Measurements from ENCODE around the gene SAE1. TPM values are rescaled to one million over a fixed set of nuclear protein-coding genes. Genes with fewer than 3 reads are reported as not detected.

Gene SAE1
- total RNA-seq, 1 experiment from 2014 or later: 234 TPM

- Histone ChIP-seq H2BK15ac (ENCODE audit: low read depth, low read length) (no peak overlapping the region), H3K79me1 (ENCODE audit: insufficient read depth, low read depth, low read length, poor library complexity, severe bottlenecking) (peaks cover 12% of the 10 kb centered on the region), H3T11ph (ENCODE audit: low read length) (no peak overlapping the region), H3K14ac (ENCODE audit: insufficient read depth, low read length) (no peak overlapping the region), H3K23me2 (ENCODE audit: insufficient read length, low read depth, low read length, poor library complexity, severe bottlenecking) (no peaks in the 10 kb centered on the region), H3K79me2 (ENCODE audit: insufficient read depth, low read length) (peaks cover 9% of the 10 kb centered on the region; the same call in 1 of the 2 replicates), H4K5ac (ENCODE audit: insufficient read length, low read depth, low read length) (no peak overlapping the region), H3K9ac (ENCODE audit: extremely low read depth, insufficient read length, low read length) (no peak overlapping the region), H2BK12ac (ENCODE audit: insufficient read length, low read depth, low read length) (no peak overlapping the region), H4K8ac (replicated peaks; ENCODE audit: insufficient read length, low read depth, low read length) (no peak overlapping the region), H2BK20ac (ENCODE audit: low read depth, low read length, poor library complexity, severe bottlenecking) (no peak overlapping the region), H3K4ac (ENCODE audit: low read depth, low read length) (no peak overlapping the region), H4K91ac (ENCODE audit: insufficient read length, low read depth, low read length) (no peak overlapping the region), H4K20me1 (ENCODE audit: control insufficient read depth, insufficient read depth, insufficient read length) (no peaks in the 10 kb centered on the region), H2AK5ac (ENCODE audit: insufficient read length, low read length) (no peak overlapping the region), H3K23ac (ENCODE audit: insufficient read length, low read depth, low read length) (no peak overlapping the region), H3K4me2 (ENCODE audit: insufficient read depth, insufficient read length, low read length) (no peak overlapping the region), H3K9me3 (ENCODE audit: control insufficient read depth, low read depth, low read length) (no peaks in the 10 kb centered on the region), H3K18ac (ENCODE audit: insufficient read length, low read depth, low read length) (no peak overlapping the region), H2BK5ac (ENCODE audit: insufficient read length, low read length) (no peak overlapping the region), H3K27me3 (ENCODE audit: insufficient read depth, low read length) (no peaks in the 10 kb centered on the region), H3K56ac (ENCODE audit: insufficient read length, low read depth, low read length) (no peak overlapping the region), H2BK120ac (ENCODE audit: low read depth, low read length, poor library complexity, severe bottlenecking) (no peak overlapping the region), H3K4me1 (ENCODE audit: insufficient read depth, low read length) (no peaks in the 10 kb centered on the region), H3K27ac (ENCODE audit: insufficient read length, low read depth, low read length) (no peak overlapping the region), H2AFZ (ENCODE audit: low read length) (no peak overlapping the region)
- no peak for DNase-seq
- H3K4me1 Mint-ChIP-seq: peaks cover 6 to 13% of the 10 kb centered on the region in 2 experiments
- H3K4me3 Mint-ChIP-seq: no peak overlapping the region
- no peak for TF ChIP-seq CTCF (conservative IDR thresholded peaks at IDR 0.05)
- H3K27me3 Mint-ChIP-seq (ENCODE audit: low read depth): no peaks in the 10 kb centered on the region; the same call in 1 of the 2 replicates
- H3K36me3 Mint-ChIP-seq (ENCODE audit: insufficient read depth in 1 of 3, low read depth in 3 of 3): peaks cover 55 to 91% (median 87%) of the 10 kb centered on the region in 3 experiments; a peak in 6 of 7 replicates
- no CpG with 5 or more reads among the region's 2 CpGs for WGBS (ENCODE audit: extremely low coverage, insufficient read length, low lambda C conversion rate)
- peak overlapping the region in 2 of 3 experiments; percentile 2 to 64; a peak in 2 of 7 replicates for H3K27ac Mint-ChIP-seq
- no peaks in the 10 kb centered on the region for H3K9me3 Mint-ChIP-seq
Observed at GRCh38 chr19:47146920-47147319, 16.3 kb downstream of the SAE1 start.

Measured in H9 (cell line).